Heart left ventricle (tissue), 16 donors: ENCODE measurements around the gene CDC25A. TPM values are rescaled to one million over a fixed set of nuclear protein-coding genes. Genes with fewer than 3 reads are reported as not detected.
A peak's percentile ranks its signal among the peaks of the same experiment; 100 is the strongest.

Experiments used
- ATAC-seq, 4 donors: fragments of 200-7000 bp; cut with Tn5 transposase; one replicate each; pipeline ENCODE4 v1.9.1; 2020 to 2022; ENCODE audit warnings: moderate library complexity in 4 of 4, mild to moderate bottlenecking in 3 of 4, moderate number of reproducible peaks in 1 of 4
- DNase-seq, 5 donors: peaks; one replicate each; pipeline ENCODE4 v3.0.0-alpha.2; 2020
- H3K27ac ChIP-seq, 12 donors: fragments of 200-600 bp; sonication (generic) in 4 of 12; one replicate each; pipeline versions ENCODE4 v1.5.0 to v1.8.0; 2016 to 2022; ENCODE audit warnings: mild to moderate bottlenecking in 2 of 12
- H3K27me3 ChIP-seq, 9 donors: fragments of 200-600 bp; sonication (generic) in 2 of 9; one replicate each; pipeline versions ENCODE4 v1.5.1 to v1.8.0; 2016 to 2022; ENCODE audit warnings: mild to moderate bottlenecking in 3 of 9
- H3K36me3 ChIP-seq, 9 donors: fragments of 200-600 bp; sonication (generic) in 2 of 9; one replicate each; pipeline versions ENCODE4 v1.5.0 to v1.8.0; 2018 to 2022; ENCODE audit warnings: mild to moderate bottlenecking in 2 of 9
- H3K4me1 ChIP-seq, 12 donors: fragments of 200-600 bp; sonication (generic) in 4 of 12; one replicate each; pipeline versions ENCODE4 v1.5.0 to v1.8.0; 2016 to 2022; ENCODE audit warnings: mild to moderate bottlenecking in 3 of 12
- H3K4me3 ChIP-seq, 12 donors: fragments of 200-600 bp; sonication (generic) in 4 of 12; one replicate each; pipeline versions ENCODE4 v1.5.0 to v1.8.0; 2017 to 2022; ENCODE audit warnings: mild to moderate bottlenecking in 9 of 12, moderate library complexity in 4 of 12
- H3K9me3 ChIP-seq, 12 donors: fragments of 200-600 bp; sonication (generic) in 4 of 12; one replicate each; pipeline versions ENCODE4 v1.5.0 to v1.8.0; 2016 to 2022; ENCODE audit warnings: mild to moderate bottlenecking in 1 of 12
- POLR2A ChIP-seq, 2 donors: fragments of 450-650 bp; IDR thresholded peaks; one replicate each; pipeline ENCODE4 v1.6.1; 2017; ENCODE audit warnings: antibody characterized with exemption in 2 of 2, mild to moderate bottlenecking in 2 of 2, moderate library complexity in 2 of 2
- WGBS, 4 donors: extraction: QIAGEN DNeasy Blood & Tissue Kit in 2 of 4; methylation state at CpG; one replicate each; pipeline versions ENCODE4 v1.1.5 to v1.1.7; 2013 to 2018; 5-methylcytosine and 5-hydroxymethylcytosine counted together
- intact Hi-C, 10 donors: fragments of 100-400 bp; cut with DNase I; formaldehyde crosslinking; loops; one replicate each; pipeline versions ENCODE4 v1.11.1 to v1.14.2; 2022
- polyA plus RNA-seq, 2 donors: library from polyadenylated mRNA; stranded (reverse); fragments of 200-250 nt; gene quantifications; one replicate each; pipeline ENCODE4 v1.2.3, GENCODE V29; 2013
- total RNA-seq, 9 donors: library from RNA; depleted of rRNA in 2 of 9; stranded (reverse); fragments of >200 nt in 2 of 9; fragmentation: NEBNext Ultra II Directional in 3 of 9; extraction: Animal tissue kit (Norgen Biotek cat#: 25700) in 3 of 9; gene quantifications; one replicate each; pipeline versions ENCODE4 v1.1.0 to v1.2.4, GENCODE V29; 2016 to 2023
- TF ChIP-seq, protein P1 (sequence below), 12 donors: fragments of 200-600 bp; sonication (generic) in 4 of 12; IDR thresholded peaks; one replicate each; pipeline versions ENCODE4 v1.5.0 to v1.8.0; 2018 to 2022; ENCODE audit warnings: antibody characterized with exemption in 12 of 12, mild to moderate bottlenecking in 5 of 12
- donor health status: ischemic (EF 13 %, LVEDD 7.1; RV severe dilation, severe dysfunction).
- donor health status: healthy with polysubstance abuse.
- donor health status: DM: no; HTN: yes; CAD: no.
- donor health status: DM: no; HTN: no; CAD: no.
- donor health status: ischemic (EF 25% LVEDD 6.9; RV normal size, moderate dysfunction).
- donor health status: ischemic (EF 25% LVEDD 5.7; RV mildly dilated, moderate dysfunction).
- donor health status: healthy.
- donor health status: DM: yes; HTN: yes; CAD: no.
- donor health status: ischemic (EF 35%, LVEDD 5.7; RV mildly dilated, moderate dysfunction).
- donor health status: nonischemic (EF 11% LVEDD 7.7; RV severe dilation, severe dysfunction).
- donor health status: DM: yes; HTN: yes; CAD: no.
- donor health status: PGD.
- donor health status: ischemic (EF 29% LVEDD 5.4; RV normal size, mild dysfunction).
- donor health status: nonischemic (EF 23%, LVEDD 6.1; RV moderate dilation, normal function).

CDC25A gene
- total and polyA plus RNA-seq, 11 donors = 0.42 to 3.6 (median 1.00) TPM

DNA sequence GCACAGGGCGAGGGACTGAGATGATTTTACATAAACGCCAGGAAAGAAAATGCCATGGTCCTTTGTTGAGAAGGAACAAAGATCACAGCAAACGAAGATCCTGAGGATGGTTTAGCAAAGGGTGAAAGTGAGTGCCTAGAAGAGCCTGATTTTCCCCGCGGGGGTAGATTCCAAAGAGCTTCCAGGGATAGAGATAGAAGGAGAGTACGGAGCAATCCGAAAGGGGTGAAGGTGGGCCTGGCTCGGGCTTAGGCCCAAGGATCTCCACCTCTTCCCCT, 977 bp downstream of the CDC25A start:
- intact Hi-C loops = no loop called here
- ATAC-seq = no peak
- 13 to 18% (median 14%) methylated on average over 8 of the region's 8 CpGs for WGBS, 4 donors
- no peaks in the 10 kb centered on the region for H3K27me3 ChIP-seq
- H3K36me3 ChIP-seq = peaks cover 0 to 6% (median 0%) of the 10 kb centered on the region in 9 donors
- peak overlapping the region in 2 of 12 donors; percentile 46 to 71 for H3K27ac ChIP-seq
- no peaks in the 10 kb centered on the region for H3K9me3 ChIP-seq
- no peak for TF ChIP-seq POLR2A (IDR thresholded peaks at IDR 0.05)
- TF ChIP-seq, protein P1, sequence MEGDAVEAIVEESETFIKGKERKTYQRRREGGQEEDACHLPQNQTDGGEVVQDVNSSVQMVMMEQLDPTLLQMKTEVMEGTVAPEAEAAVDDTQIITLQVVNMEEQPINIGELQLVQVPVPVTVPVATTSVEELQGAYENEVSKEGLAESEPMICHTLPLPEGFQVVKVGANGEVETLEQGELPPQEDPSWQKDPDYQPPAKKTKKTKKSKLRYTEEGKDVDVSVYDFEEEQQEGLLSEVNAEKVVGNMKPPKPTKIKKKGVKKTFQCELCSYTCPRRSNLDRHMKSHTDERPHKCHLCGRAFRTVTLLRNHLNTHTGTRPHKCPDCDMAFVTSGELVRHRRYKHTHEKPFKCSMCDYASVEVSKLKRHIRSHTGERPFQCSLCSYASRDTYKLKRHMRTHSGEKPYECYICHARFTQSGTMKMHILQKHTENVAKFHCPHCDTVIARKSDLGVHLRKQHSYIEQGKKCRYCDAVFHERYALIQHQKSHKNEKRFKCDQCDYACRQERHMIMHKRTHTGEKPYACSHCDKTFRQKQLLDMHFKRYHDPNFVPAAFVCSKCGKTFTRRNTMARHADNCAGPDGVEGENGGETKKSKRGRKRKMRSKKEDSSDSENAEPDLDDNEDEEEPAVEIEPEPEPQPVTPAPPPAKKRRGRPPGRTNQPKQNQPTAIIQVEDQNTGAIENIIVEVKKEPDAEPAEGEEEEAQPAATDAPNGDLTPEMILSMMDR (IDR thresholded peaks at IDR 0.05) = no peak
- no peak for DNase-seq
- H3K4me3 ChIP-seq = peak overlapping the region; percentile 54 to 86 (median 72)
- peaks cover 0 to 15% (median 9%) of the 10 kb centered on the region in 12 donors for H3K4me1 ChIP-seq

DNA sequence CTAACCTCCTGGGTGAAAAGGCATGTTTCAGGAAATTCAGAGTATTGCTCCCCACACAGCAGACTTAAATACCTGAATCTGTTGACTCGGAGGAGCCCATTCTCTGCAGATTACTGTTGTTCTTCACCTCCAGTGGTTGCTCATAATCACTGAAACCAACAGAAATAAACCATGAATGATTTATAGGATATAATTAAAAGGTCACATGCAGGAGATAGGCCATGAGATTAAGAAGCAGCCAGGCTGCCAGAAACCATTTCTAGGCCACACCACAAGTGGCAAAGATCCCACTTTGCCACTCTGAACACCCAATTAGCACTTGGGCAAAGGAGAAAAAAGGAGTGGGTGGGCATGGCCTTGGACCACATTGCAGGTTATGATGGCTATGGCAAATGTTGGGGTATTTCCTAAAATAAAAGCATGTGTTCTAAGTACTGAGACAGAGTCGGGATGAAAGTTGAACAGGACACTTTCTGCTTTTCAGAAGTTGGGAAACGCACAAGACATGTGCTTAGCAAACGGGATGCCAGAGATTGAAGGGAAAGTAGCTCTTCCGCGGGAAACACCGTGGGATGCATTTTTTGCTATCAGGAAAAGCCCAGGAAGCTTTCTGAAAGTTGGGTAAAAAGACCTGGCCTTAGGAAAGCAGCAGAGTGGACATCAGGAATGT, 1.5 kb downstream of the CDC25A start:
- no peak for TF ChIP-seq POLR2A (IDR thresholded peaks at IDR 0.05)
- TF ChIP-seq, protein P1 (IDR thresholded peaks at IDR 0.05) = no peak
- H3K27ac ChIP-seq = no peak overlapping the region
- 39 to 55% (median 44%) methylated on average over 7 of the region's 7 CpGs for WGBS, 4 donors
- H3K4me1 ChIP-seq = peaks cover 0 to 15% (median 9%) of the 10 kb centered on the region in 12 donors
- DNase-seq (no peak), ATAC-seq (no peak)
- H3K4me3 ChIP-seq = peak overlapping the region in 10 of 12 donors; percentile 62 to 86 (median 73)
- intact Hi-C loops = no loop called here
- peaks cover 0 to 10% (median 0%) of the 10 kb centered on the region in 9 donors for H3K36me3 ChIP-seq
- H3K27me3 ChIP-seq = no peaks in the 10 kb centered on the region
- H3K9me3 ChIP-seq = no peaks in the 10 kb centered on the region

DNA sequence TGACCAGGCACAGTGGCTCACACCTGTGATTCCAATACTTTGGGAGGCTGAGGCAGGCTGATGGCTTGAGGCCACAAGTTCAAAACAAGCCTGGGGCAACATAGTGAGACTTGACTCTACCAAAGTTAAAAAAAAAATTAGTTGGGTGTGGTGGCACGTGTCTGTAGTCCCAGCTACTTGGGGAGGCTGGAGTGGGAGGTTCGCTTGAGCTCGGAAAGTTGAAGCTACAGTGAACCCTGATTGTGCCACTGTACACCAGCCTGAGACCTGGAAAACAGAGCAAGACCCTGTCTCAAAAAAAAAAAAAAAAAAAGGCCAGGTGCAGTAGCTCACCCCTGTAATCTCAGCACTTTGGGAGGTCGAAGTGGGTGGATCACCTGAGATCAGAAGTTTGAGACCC, 3.1 kb downstream of the CDC25A start:
- no peak for TF ChIP-seq POLR2A (IDR thresholded peaks at IDR 0.05)
- DNase-seq (no peak), ATAC-seq (no peak)
- 94 to 95% (median 94%) methylated on average over 4 of the region's 4 CpGs for WGBS, 4 donors
- Histone ChIP-seq H3K27ac (no peak overlapping the region), H3K4me1 (peaks cover 0 to 15% (median 9%) of the 10 kb centered on the region in 12 donors), H3K36me3 (peaks cover 0 to 21% (median 0%) of the 10 kb centered on the region in 9 donors), H3K4me3 (no peak overlapping the region), H3K9me3 (no peaks in the 10 kb centered on the region), H3K27me3 (no peaks in the 10 kb centered on the region)
- intact Hi-C loops = no loop called here

DNA sequence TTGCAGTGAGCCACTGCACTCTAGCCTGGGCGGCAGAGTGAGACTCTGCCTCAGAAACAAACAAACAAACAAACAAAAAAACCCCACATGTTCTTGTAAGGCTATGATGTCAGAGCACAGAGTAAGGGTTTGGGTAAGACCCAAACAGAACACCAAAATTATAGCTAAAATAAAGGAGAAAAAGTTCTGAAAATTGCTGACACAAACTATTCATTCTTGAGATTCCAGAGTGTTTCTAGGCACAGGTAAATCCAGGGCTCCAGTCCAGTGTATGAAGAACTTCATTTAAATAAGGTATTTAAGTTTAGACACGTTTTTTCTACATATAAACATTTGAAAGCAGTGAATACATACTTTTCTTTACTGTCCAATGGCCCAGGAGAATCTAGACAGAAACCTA, 3.9 kb downstream of the CDC25A start:
- Histone ChIP-seq H3K27me3 (no peaks in the 10 kb centered on the region), H3K36me3 (peaks cover 0 to 26% (median 0%) of the 10 kb centered on the region in 9 donors), H3K4me3 (no peak overlapping the region), H3K9me3 (no peaks in the 10 kb centered on the region), H3K4me1 (peaks cover 0 to 15% (median 9%) of the 10 kb centered on the region in 12 donors), H3K27ac (no peak overlapping the region)
- ATAC-seq (no peak), DNase-seq (no peak)
- 93 to 94% (median 93%) methylated on average over 2 of the region's 2 CpGs for WGBS, 4 donors
- intact Hi-C loops = no loop called here
- TF ChIP-seq, protein P1 (IDR thresholded peaks at IDR 0.05) = no peak
- no peak for TF ChIP-seq POLR2A (IDR thresholded peaks at IDR 0.05)
